NOMO-1 (cell line): ENCODE results near the gene TMED7.

Experiments used
- DNase-seq, 2 experiments: peaks; one replicate each; lab custom pipeline; 2025; ENCODE audit not compliant: unreplicated experiment in 2 of 2; lab: John Stamatoyannopoulos, UW

The TMED7 gene

DNA sequence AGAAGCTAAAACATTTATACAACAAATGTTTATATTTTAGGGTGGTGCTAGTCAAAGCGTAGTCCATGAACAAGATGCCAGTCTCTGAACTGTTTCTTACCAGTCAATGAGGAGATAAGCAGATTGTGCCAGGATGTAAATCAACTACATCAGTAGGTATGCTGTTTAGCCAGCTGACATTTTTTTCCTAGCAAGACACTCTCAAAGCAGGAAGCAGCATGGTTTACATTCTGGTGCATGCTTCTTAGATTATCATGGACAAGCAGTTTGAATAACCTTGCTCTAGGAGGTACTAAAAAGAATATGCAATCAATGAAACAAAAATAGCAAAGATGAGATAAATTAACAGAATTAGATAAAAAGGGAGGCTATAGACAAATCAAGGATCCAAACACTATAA lies 40.6 kb downstream of the TMED7 start:
- DNase-seq: no peak

GRCh38 chr5:115584501-115584900 lies 41.3 kb downstream of the TMED7 start:
- DNase-seq: no peak

DNA sequence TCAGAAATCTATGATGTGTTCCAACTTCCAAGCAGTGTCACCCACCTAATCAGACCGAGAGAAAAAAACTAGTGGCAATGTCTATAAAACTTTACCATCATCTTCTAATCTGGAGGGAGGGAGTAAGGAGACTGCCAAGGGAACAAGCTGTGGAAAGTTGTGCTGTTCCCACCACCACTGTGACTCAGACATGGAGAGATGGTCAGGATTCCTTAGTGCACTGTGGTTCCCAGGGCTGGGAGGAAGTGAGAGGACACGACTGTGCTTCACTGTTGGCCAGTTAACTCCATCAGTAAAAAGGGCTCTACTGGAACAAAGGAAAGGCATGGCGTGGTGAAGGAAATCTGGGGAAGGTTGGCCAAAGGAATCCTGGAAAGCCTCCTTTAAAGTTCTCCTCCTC lies 42.4 kb downstream of the TMED7 start:
- DNase-seq: no peak

DNA sequence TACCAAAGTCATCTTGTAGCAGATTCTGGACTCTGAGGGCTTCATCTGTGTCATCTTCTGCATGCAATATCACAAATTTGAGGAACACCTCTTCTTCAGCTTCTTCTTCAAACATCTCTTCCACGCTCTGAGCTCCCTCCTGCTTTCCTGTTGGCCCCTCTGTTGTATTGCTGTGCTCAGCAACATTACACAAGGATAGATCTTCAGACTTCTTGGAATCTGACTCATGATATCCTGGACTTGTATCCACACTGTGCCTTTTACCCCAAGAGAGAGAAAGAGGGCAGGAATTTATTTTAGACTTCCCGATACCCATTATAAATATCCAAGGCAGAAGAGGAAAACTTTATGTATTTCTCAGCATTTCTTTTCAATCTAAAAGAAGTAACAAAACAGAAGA lies 44.9 kb downstream of the TMED7 start:
- DNase-seq: no peak

- DNase-seq: no peak
Observed at GRCh38 chr5:115579747-115580173, 46.1 kb downstream of the TMED7 start.

GRCh38 chr5:115579216-115579615 lies 46.6 kb downstream of the TMED7 start:
- no peak for DNase-seq

- peak in 1 of 2 experiments; percentile 29 for DNase-seq
Observed at GRCh38 chr5:115578657-115579056, 47.2 kb downstream of the TMED7 start.

DNA sequence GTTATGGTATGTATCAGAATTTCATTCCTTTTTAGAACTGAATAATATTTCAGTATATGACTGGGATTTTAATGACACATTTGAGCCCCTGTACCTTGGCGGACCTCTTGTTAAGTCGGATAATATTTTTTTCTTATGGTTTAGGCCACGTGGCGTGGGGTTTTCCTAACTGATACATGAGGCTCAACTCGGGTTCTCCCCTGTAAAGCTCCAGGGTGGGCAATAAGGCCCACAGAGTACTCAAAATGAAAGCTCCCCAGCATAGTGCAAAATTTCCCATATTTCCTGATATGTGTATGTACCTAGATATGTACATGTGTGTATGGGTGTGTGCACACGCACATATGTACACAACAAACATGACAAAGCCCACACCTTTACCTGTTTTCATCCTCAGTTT lies 48.1 kb downstream of the TMED7 start:
- DNase-seq: no peak

DNA sequence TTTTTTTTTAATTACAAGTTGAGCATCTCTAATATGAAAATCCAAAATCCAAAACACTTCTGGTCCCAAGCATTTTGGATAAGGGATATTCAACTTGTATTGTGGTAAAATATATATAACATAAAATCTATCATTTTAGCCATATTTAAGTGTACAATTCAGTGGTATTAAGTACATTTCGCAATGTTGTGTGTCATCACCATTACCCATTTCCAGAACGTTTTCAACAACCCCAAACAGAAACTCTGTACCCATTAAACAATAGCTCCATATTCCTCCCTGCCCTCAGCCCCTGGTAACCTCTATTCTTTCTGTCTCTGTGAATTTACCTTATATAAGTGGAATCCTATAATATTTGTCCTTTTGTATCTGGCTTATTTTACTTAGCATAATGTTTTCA lies 48.5 kb downstream of the TMED7 start:
- DNase-seq: no peak

- DNase-seq: no peak
Observed at GRCh38 chr5:115575167-115576070, 50.4 kb downstream of the TMED7 start.

- DNase-seq: no peak
Observed at GRCh38 chr5:115573133-115573532, 52.7 kb downstream of the TMED7 start.

DNA sequence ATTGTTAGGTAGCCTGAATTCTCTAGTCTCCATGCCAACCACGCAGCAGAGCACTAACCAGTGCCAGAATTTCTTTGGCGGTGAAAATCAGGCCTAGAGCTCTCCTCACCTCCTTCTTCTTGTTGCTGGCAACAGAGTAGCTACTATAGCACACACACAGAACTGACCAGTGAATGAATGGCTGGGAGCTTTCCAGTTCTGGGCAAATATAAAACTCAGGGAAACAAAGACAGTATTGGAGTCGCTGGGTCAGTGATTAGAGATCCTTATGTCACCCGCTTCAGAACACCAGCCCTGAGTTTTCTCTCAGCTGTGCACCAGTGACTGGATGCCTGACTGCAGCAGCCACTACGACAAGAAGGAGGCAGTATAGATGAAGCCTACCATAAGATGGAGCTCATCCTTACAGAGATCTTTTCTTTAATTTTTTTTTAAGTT lies 54.4 kb downstream of the TMED7 start:
- DNase-seq: no peak

DNA sequence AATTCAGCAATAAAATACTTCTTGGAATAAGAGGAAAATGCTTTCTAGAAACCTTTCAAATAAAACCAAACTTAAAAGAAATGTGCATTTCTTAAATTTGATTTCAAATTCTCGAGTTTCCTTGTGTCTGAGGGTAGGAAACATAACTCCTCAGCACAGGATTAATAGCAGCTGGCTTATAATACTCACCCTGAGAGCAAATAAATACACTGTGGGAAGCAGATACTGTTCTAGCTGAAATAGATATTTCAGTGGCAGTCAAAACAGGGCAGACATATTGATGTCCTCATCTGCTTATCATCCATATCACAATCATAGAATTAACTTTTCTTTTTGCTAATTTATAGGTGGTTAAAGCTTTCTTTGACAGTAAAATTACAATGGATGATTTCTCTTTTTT lies 57.2 kb downstream of the TMED7 start:
- no peak for DNase-seq

- no peak for DNase-seq
Observed at GRCh38 chr5:115565233-115565632, 60.6 kb downstream of the TMED7 start.
